ENCODE measurements around the gene FCRL6. TPM values are rescaled to one million over a fixed set of nuclear protein-coding genes. Genes with fewer than 3 reads are reported as not detected.

FCRL6 gene
- total and polyA plus RNA-seq, 2 donors (not counting 1 experiment from before 2014, with no cell fraction given) = not detected

DNA sequence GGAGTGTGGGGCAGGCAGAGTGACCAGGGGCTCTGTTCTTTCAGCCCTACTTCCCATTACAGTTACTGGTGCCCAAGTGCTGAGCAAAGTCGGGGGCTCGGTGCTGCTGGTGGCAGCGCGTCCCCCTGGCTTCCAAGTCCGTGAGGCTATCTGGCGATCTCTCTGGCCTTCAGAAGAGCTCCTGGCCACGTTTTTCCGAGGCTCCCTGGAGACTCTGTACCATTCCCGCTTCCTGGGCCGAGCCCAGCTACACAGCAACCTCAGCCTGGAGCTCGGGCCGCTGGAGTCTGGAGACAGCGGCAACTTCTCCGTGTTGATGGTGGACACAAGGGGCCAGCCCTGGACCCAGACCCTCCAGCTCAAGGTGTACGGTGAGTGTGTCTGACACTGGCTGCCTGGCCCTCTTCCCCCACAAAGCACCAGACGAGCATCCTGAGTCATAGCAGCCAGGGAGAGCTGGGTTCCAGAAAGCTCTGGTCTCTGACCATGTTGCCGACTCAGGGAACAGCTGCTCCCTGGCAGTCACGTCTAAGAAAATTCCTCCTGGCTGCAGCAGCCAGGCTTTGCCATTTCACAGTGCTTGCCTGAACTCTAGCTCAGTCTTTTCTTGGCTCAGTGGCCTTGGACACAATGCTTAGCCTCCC, 27.8 kb downstream of the FCRL6 start:
- no peak overlapping the region for H3K27ac ChIP-seq (ENCODE audit: insufficient read depth, low read length)
- no peaks in the 10 kb centered on the region for H3K36me3 ChIP-seq (ENCODE audit: control insufficient read depth, insufficient read depth, low read length)
- H4K20me1 ChIP-seq (ENCODE audit: control insufficient read depth, extremely low read depth, insufficient read depth, low read length) = no peaks in the 10 kb centered on the region
- peaks cover 2% of the 10 kb centered on the region for H3K4me1 ChIP-seq (ENCODE audit: control insufficient read depth, extremely low read depth, insufficient read depth, low read length)
- H3K9ac ChIP-seq (ENCODE audit: insufficient read depth, low read length) = no peak overlapping the region
- H3K79me2 ChIP-seq (ENCODE audit: control insufficient read depth, insufficient read depth, low read length) = no peaks in the 10 kb centered on the region
- no peak overlapping the region for H2AFZ ChIP-seq (ENCODE audit: low read length)
- no peak for TF ChIP-seq EZH2 (IDR thresholded peaks at IDR 0.05; ENCODE audit: low read length, missing control alignments)
- TF ChIP-seq, protein P1, sequence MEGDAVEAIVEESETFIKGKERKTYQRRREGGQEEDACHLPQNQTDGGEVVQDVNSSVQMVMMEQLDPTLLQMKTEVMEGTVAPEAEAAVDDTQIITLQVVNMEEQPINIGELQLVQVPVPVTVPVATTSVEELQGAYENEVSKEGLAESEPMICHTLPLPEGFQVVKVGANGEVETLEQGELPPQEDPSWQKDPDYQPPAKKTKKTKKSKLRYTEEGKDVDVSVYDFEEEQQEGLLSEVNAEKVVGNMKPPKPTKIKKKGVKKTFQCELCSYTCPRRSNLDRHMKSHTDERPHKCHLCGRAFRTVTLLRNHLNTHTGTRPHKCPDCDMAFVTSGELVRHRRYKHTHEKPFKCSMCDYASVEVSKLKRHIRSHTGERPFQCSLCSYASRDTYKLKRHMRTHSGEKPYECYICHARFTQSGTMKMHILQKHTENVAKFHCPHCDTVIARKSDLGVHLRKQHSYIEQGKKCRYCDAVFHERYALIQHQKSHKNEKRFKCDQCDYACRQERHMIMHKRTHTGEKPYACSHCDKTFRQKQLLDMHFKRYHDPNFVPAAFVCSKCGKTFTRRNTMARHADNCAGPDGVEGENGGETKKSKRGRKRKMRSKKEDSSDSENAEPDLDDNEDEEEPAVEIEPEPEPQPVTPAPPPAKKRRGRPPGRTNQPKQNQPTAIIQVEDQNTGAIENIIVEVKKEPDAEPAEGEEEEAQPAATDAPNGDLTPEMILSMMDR (conservative IDR thresholded peaks at IDR 0.05 in 1 of 2, IDR thresholded peaks at IDR 0.05 in 1 of 2; ENCODE audit: low read depth in 1 of 2, low read length in 2 of 2) = no peak
- no peak overlapping the region for H3K4me3 ChIP-seq (replicated peaks in 1 of 4; ENCODE audit: control extremely low read depth in 1 of 4, insufficient read depth in 1 of 4, low read depth in 3 of 4, low read length in 4 of 4)
- DNase-seq (ENCODE audit: low read depth in 2 of 2) = peak; percentile 79 to 86
- H3K9me3 ChIP-seq (ENCODE audit: control insufficient read depth, insufficient read depth, low read depth, low read length) = no peaks in the 10 kb centered on the region
- peak overlapping the region; percentile 35 for H3K4me2 ChIP-seq (ENCODE audit: extremely low read depth, insufficient read depth, low read length)
- no peaks in the 10 kb centered on the region for H3K27me3 ChIP-seq (ENCODE audit: control insufficient read depth, insufficient read depth, low read length)

DNA sequence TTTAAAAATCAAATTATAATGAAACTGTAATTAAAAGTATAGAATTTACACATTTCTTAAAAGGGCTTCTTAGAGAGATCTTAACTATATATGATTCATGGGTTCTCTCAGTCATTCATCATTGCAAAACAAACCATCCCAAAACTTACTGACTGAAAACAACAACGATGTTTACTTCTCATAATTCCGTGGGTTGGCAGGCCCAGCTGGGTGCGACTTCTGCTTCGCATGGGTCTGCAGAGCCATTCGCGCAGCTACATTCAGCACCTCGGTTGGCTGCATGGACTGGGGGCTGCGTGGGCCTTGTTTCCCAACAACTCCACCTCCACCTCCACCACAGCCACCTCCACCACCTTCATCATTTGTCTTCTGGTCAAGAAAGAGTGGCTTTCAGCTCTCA, 28.6 kb downstream of the FCRL6 start:
- Histone ChIP-seq H3K36me3 (ENCODE audit: control insufficient read depth, insufficient read depth, low read length) (no peaks in the 10 kb centered on the region), H3K9me3 (ENCODE audit: control insufficient read depth, insufficient read depth, low read depth, low read length) (no peaks in the 10 kb centered on the region), H3K27ac (ENCODE audit: insufficient read depth, low read length) (no peak overlapping the region), H2AFZ (ENCODE audit: low read length) (no peak overlapping the region), H3K4me2 (ENCODE audit: extremely low read depth, insufficient read depth, low read length) (no peak overlapping the region), H3K79me2 (ENCODE audit: control insufficient read depth, insufficient read depth, low read length) (no peaks in the 10 kb centered on the region), H3K27me3 (ENCODE audit: control insufficient read depth, insufficient read depth, low read length) (no peaks in the 10 kb centered on the region), H3K9ac (ENCODE audit: insufficient read depth, low read length) (no peak overlapping the region), H3K4me3 (replicated peaks in 1 of 4; ENCODE audit: control extremely low read depth in 1 of 4, insufficient read depth in 1 of 4, low read depth in 3 of 4, low read length in 4 of 4) (no peak overlapping the region), H4K20me1 (ENCODE audit: control insufficient read depth, extremely low read depth, insufficient read depth, low read length) (no peaks in the 10 kb centered on the region), H3K4me1 (ENCODE audit: control insufficient read depth, extremely low read depth, insufficient read depth, low read length) (peaks cover 2% of the 10 kb centered on the region)
- DNase-seq (ENCODE audit: low read depth in 2 of 2) = no peak
- TF ChIP-seq, protein P1 (conservative IDR thresholded peaks at IDR 0.05 in 1 of 2, IDR thresholded peaks at IDR 0.05 in 1 of 2; ENCODE audit: low read depth in 1 of 2, low read length in 2 of 2) = no peak
- no peak for TF ChIP-seq EZH2 (IDR thresholded peaks at IDR 0.05; ENCODE audit: low read length, missing control alignments)

DNA sequence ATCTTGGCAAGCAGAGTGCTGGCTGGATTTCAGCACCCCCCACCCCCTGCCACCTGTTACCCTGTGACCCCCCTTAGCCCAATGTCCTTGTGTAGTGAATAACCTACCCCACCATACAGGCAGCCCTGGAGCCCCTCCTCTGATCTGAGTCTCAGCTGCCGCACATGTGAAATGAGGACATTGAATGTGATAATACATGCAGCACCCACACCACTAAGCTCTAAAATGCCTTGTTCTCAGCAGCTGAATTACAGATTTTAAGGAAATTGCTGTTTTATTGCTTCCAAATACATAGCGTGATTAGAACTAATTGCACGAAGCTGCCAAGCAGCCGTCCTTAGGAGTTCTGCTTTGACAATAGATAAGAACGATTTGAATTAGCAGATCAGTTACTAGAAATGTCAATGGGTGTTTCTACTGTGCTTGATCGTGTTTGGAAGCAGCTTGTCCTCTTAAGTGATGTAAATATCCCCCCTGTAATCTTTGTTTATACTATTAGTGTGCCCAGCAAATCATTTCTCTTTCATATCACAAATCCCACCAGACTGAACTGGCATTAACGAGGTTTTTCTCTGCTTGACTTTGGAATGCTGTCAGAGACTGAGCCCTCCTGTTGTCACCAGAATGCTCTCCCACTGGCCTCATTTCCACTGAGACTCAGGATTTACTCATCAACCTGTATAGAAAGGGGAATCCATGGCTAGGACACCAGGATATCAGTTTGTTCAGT, 29.4 kb downstream of the FCRL6 start:
- Histone ChIP-seq H3K36me3 (ENCODE audit: control insufficient read depth, insufficient read depth, low read length) (no peaks in the 10 kb centered on the region), H3K27ac (ENCODE audit: insufficient read depth, low read length) (no peak overlapping the region), H3K9ac (ENCODE audit: insufficient read depth, low read length) (no peak overlapping the region), H3K4me1 (ENCODE audit: control insufficient read depth, extremely low read depth, insufficient read depth, low read length) (peaks cover 2% of the 10 kb centered on the region), H3K27me3 (ENCODE audit: control insufficient read depth, insufficient read depth, low read length) (no peaks in the 10 kb centered on the region), H3K9me3 (ENCODE audit: control insufficient read depth, insufficient read depth, low read depth, low read length) (no peaks in the 10 kb centered on the region), H3K4me3 (replicated peaks in 1 of 4; ENCODE audit: control extremely low read depth in 1 of 4, insufficient read depth in 1 of 4, low read depth in 3 of 4, low read length in 4 of 4) (no peak overlapping the region), H3K79me2 (ENCODE audit: control insufficient read depth, insufficient read depth, low read length) (no peaks in the 10 kb centered on the region), H3K4me2 (ENCODE audit: extremely low read depth, insufficient read depth, low read length) (no peak overlapping the region), H4K20me1 (ENCODE audit: control insufficient read depth, extremely low read depth, insufficient read depth, low read length) (no peaks in the 10 kb centered on the region), H2AFZ (ENCODE audit: low read length) (no peak overlapping the region)
- no peak for TF ChIP-seq EZH2 (IDR thresholded peaks at IDR 0.05; ENCODE audit: low read length, missing control alignments)
- TF ChIP-seq, protein P1 (conservative IDR thresholded peaks at IDR 0.05 in 1 of 2, IDR thresholded peaks at IDR 0.05 in 1 of 2; ENCODE audit: low read depth in 1 of 2, low read length in 2 of 2) = no peak
- DNase-seq (ENCODE audit: low read depth in 2 of 2) = no peak

All from fibroblast of lung (primary cell).